NCI-H187 treated with DMSO at 0.1 percent for 48 hours (cell line): Measurements from ENCODE around the gene SNCA.

Experiments
- DNase-seq: peaks from one replicate; lab custom pipeline; 2025; lab: John Stamatoyannopoulos, UW

SNCA gene

GRCh38 chr4:89704651-89705395 is 132.1 kb downstream of the SNCA start:
- DNase-seq: no peak

- DNase-seq: no peak
Measured at GRCh38 chr4:89703829-89704590, 133.0 kb downstream of the SNCA start.

- DNase-seq: no peak
Measured at GRCh38 chr4:89700766-89701423, 136.1 kb downstream of the SNCA start.

GRCh38 chr4:89685690-89686089 is 151.3 kb downstream of the SNCA start:
- no peak for DNase-seq

- DNase-seq: no peak
Measured at GRCh38 chr4:89685277-89685676, 151.7 kb downstream of the SNCA start.

GRCh38 chr4:89684536-89684935 is 152.4 kb downstream of the SNCA start:
- DNase-seq: no peak

- no peak for DNase-seq
Measured at GRCh38 chr4:89682808-89683207, 154.2 kb downstream of the SNCA start.

- no peak for DNase-seq
Measured at GRCh38 chr4:89681671-89682070, 155.3 kb downstream of the SNCA start.

- peak; percentile 74 for DNase-seq
Measured at GRCh38 chr4:89681219-89681618, 155.7 kb downstream of the SNCA start.

GRCh38 chr4:89674876-89675459 is 162.0 kb downstream of the SNCA start:
- DNase-seq: no peak
